ENCODE data around the gene GNG2. TPM values are rescaled to one million over a fixed set of nuclear protein-coding genes. Genes with fewer than 3 reads are reported as not detected.

Gene GNG2
- total and polyA plus RNA-seq, 7 donors, result 1.4 to 8.2 (median 2.1) TPM

DNA sequence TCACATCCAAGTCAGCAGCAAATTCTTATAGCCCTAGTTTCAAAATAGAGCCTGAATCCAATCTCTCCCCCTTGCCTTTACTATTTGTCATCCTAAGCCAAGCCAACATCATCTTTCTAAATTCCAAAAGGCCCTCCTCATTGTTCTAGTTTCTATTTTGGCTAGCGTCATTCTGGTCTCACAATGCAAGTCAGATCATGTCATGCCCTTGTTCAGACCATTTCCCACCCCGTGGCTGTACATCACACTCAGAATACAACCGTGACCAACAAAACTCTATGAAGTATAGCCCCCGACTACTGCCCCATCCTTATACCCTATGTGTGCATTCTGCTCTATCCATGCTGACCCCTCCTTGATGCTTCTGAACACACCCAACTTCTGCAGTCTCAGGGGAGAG, 12.3 kb upstream of the GNG2 start:
- whole genome bisulfite sequencing, 3 donors, result 64 to 68% (median 66%) methylated on average over 4 of the region's 4 CpGs
- H3K27me3 ChIP-seq (ENCODE audit: insufficient read depth in 3 of 3, low read length in 2 of 3), result no peaks in the 10 kb centered on the region
- no peak overlapping the region for H3K27ac ChIP-seq
- no peaks in the 10 kb centered on the region for H3K4me1 ChIP-seq
- no peak for DNase-seq
- H3K4me3 ChIP-seq, result no peak overlapping the region
- no peak for ATAC-seq
- H3K9me3 ChIP-seq, result no peaks in the 10 kb centered on the region
- no peaks in the 10 kb centered on the region for H3K36me3 ChIP-seq (ENCODE audit: insufficient read depth in 1 of 2, low read depth in 1 of 2)
- intact Hi-C loops (cut with DNase I), result no loop called here
- TF ChIP-seq, protein P1, sequence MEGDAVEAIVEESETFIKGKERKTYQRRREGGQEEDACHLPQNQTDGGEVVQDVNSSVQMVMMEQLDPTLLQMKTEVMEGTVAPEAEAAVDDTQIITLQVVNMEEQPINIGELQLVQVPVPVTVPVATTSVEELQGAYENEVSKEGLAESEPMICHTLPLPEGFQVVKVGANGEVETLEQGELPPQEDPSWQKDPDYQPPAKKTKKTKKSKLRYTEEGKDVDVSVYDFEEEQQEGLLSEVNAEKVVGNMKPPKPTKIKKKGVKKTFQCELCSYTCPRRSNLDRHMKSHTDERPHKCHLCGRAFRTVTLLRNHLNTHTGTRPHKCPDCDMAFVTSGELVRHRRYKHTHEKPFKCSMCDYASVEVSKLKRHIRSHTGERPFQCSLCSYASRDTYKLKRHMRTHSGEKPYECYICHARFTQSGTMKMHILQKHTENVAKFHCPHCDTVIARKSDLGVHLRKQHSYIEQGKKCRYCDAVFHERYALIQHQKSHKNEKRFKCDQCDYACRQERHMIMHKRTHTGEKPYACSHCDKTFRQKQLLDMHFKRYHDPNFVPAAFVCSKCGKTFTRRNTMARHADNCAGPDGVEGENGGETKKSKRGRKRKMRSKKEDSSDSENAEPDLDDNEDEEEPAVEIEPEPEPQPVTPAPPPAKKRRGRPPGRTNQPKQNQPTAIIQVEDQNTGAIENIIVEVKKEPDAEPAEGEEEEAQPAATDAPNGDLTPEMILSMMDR (IDR thresholded peaks at IDR 0.05), result no peak

DNA sequence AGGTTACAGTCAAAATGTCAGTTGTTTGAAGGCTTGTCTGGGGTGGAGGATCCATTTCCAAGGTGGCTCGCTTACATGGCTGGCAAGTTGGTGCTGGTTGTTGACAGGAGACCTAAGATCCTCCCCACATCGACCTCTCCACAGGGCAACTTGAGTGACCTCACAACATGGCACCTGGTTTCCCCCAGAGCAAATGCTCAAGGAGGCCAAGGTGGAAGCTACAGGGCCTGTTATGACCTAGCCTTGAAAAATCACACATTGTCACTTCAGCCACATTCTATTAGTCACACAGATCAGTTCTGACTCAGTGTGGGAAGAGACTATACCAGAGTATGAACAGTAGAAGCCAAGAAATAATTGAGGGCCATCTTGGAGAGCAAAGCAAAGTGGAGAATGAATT, 11.3 kb upstream of the GNG2 start:
- no peak overlapping the region for H3K27ac ChIP-seq
- H3K4me3 ChIP-seq, result no peak overlapping the region
- intact Hi-C loops (cut with DNase I), result no loop called here
- 87 to 95% (median 89%) methylated on average over 2 of the region's 2 CpGs for WGBS, 3 donors
- no peak for DNase-seq
- H3K27me3 ChIP-seq (ENCODE audit: insufficient read depth in 3 of 3, low read length in 2 of 3), result no peaks in the 10 kb centered on the region
- ATAC-seq, result no peak
- TF ChIP-seq, protein P1 (IDR thresholded peaks at IDR 0.05), result no peak
- H3K36me3 ChIP-seq (ENCODE audit: insufficient read depth in 1 of 2, low read depth in 1 of 2), result no peaks in the 10 kb centered on the region
- H3K4me1 ChIP-seq, result no peaks in the 10 kb centered on the region
- no peaks in the 10 kb centered on the region for H3K9me3 ChIP-seq

GRCh38 chr14:51850651-51851050, 9.8 kb upstream of the GNG2 start:
- ATAC-seq, result no peak
- no peaks in the 10 kb centered on the region for H3K27me3 ChIP-seq (ENCODE audit: insufficient read depth in 3 of 3, low read length in 2 of 3)
- no peak overlapping the region for H3K27ac ChIP-seq
- no peak overlapping the region for H3K4me3 ChIP-seq
- 82 to 90% (median 88%) methylated on average over 1 of the region's 1 CpG for WGBS, 3 donors
- no peaks in the 10 kb centered on the region for H3K36me3 ChIP-seq (ENCODE audit: insufficient read depth in 1 of 2, low read depth in 1 of 2)
- no peaks in the 10 kb centered on the region for H3K9me3 ChIP-seq
- TF ChIP-seq, protein P1 (IDR thresholded peaks at IDR 0.05), result no peak
- no peaks in the 10 kb centered on the region for H3K4me1 ChIP-seq
- DNase-seq, result no peak
- intact Hi-C loops (cut with DNase I), result no loop called here

DNA sequence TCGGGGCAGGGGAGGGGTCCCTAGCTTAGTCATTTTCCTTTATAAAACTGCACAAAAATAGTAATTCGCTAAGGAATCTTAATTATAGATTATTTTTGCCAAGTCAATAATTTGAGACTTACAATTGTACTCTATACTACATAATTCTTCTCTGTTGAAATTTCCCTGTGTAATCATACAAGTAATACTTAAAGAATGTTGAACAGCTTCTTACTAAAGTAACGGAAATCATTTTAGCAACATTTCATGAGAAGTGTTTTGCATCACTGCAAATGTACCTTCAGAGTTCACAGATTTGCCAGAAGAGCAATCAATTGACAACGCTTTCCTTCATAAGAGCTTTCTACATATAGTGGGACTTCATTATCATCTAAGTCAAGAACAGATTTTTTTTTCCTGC, 7.9 kb upstream of the GNG2 start:
- Histone ChIP-seq H3K27ac (no peak overlapping the region), H3K9me3 (no peaks in the 10 kb centered on the region), H3K27me3 (ENCODE audit: insufficient read depth in 3 of 3, low read length in 2 of 3) (no peaks in the 10 kb centered on the region), H3K4me1 (no peaks in the 10 kb centered on the region), H3K4me3 (no peak overlapping the region), H3K36me3 (ENCODE audit: insufficient read depth in 1 of 2, low read depth in 1 of 2) (no peaks in the 10 kb centered on the region)
- DNase-seq, result no peak
- intact Hi-C loops (cut with DNase I), result no loop called here
- TF ChIP-seq, protein P1 (IDR thresholded peaks at IDR 0.05), result no peak
- 80 to 87% (median 86%) methylated on average over 4 of the region's 4 CpGs for WGBS, 3 donors
- ATAC-seq, result no peak

GRCh38 chr14:51855234-51855633, 5.2 kb upstream of the GNG2 start:
- Histone ChIP-seq H3K9me3 (no peaks in the 10 kb centered on the region), H3K4me1 (no peaks in the 10 kb centered on the region), H3K27me3 (ENCODE audit: insufficient read depth in 3 of 3, low read length in 2 of 3) (peaks cover 0 to 3% (median 0%) of the 10 kb centered on the region in 3 donors), H3K36me3 (ENCODE audit: insufficient read depth in 1 of 2, low read depth in 1 of 2) (no peaks in the 10 kb centered on the region), H3K27ac (no peak overlapping the region), H3K4me3 (no peak overlapping the region)
- 27 to 52% (median 38%) methylated on average over 3 of the region's 3 CpGs for WGBS, 3 donors
- ATAC-seq (no peak), DNase-seq (no peak)
- TF ChIP-seq, protein P1 (IDR thresholded peaks at IDR 0.05), result no peak
- intact Hi-C loops (cut with DNase I), result no loop called here

Measured in psoas muscle (tissue), 8 donors.